IMR-90 (cell line): Measurements from ENCODE around the gene BOLA1.
"Not testable (repeated sequence)": the region's sequence is repeated elsewhere in the genome, so short reads cannot be mapped to it uniquely, and the experiment has no call there.

Experiments
- CEBPB ChIP-seq: IDR thresholded peaks from 2 replicates; pipeline ENCODE4 v1.6.1; 2012; ENCODE audit warnings: low read depth, low read length, improper control_type of control experiment
- CTCF ChIP-seq: conservative IDR thresholded peaks from 2 replicates; pipeline ENCODE4 v1.5.1; 2012; ENCODE audit warnings: mild to moderate bottlenecking, low read depth, low read length, improper control_type of control experiment
- MAFK ChIP-seq: IDR thresholded peaks from 2 replicates; pipeline ENCODE4 v1.6.1; 2012; ENCODE audit warnings: low read depth, low read length, improper control_type of control experiment
- POLR2A ChIP-seq: IDR thresholded peaks from 2 replicates; pipeline ENCODE4 v1.6.1; 2012; ENCODE audit warnings: mild to moderate bottlenecking, low read depth, low read length
- USF2 ChIP-seq: fragments of 150-350 bp; IDR thresholded peaks from 2 replicates; pipeline ENCODE4 v1.6.1; 2017; ENCODE audit warnings: mild to moderate bottlenecking, antibody characterized with exemption, low read length, low read depth

GRCh38 chr1:149861497-149862054 lies 37.8 kb upstream of the BOLA1 start:
- TF ChIP-seq MAFK, CEBPB, CTCF, USF2, POLR2A: not testable (repeated sequence)
